IMR-90 (cell line): Measurements from ENCODE around the gene CDK10. TPM values are rescaled to one million over a fixed set of nuclear protein-coding genes. Genes with fewer than 3 reads are reported as not detected.

Source experiments
- ATAC-seq: fragments of 200-7000 bp; cut with Tn5 transposase; 2 replicates; pipeline ENCODE4 v1.9.1; 2020; ENCODE audit warnings: low read depth, mild to moderate bottlenecking, moderate library complexity
- BruUV-seq: library from RNA; stranded (reverse); fragments of 400-500 nt; replicated peaks from 2 replicates; lab custom pipeline; 2021; lab: Mats Ljungman, UMichigan
- CTCF ChIA-PET: fragments of 300-600 bp; formaldehyde crosslinking; extraction: SDS; loops from one replicate; lab custom pipeline; 2021; ENCODE audit warnings: antibody characterized with exemption; lab: Yijun Ruan, JAX
- POLR2A ChIA-PET: fragments of 300-600 bp; sonication (Branson Sonifier 250); formaldehyde crosslinking; loops from one replicate; lab custom pipeline; 2022; ENCODE audit warnings: antibody characterized with exemption; ENCODE audit not compliant: unreplicated experiment; lab: Charles Lee
- DNase-seq: peaks from one replicate; pipeline ENCODE4 v3.0.0; 2013
- H2AFZ ChIP-seq: replicated peaks from 2 replicates; pipeline ENCODE3; 2013; ENCODE audit warnings: low read length, mild to moderate bottlenecking; ENCODE audit not compliant: poor library complexity
- H2AK5ac ChIP-seq: 2 replicates; pipeline ENCODE4 v1.6.1; 2013; ENCODE audit warnings: low read depth, low read length, inconsistent platforms
- H2AK9ac ChIP-seq: replicated peaks from 2 replicates; pipeline ENCODE3; 2013; ENCODE audit warnings: mild to moderate bottlenecking, low read depth, low read length, moderate library complexity; ENCODE audit not compliant: poor library complexity
- H2BK120ac ChIP-seq: 2 replicates; pipeline ENCODE4 v1.6.1; 2013; ENCODE audit warnings: low read depth, low read length, inconsistent platforms
- H2BK15ac ChIP-seq: 3 replicates; pipeline ENCODE4 v1.6.1; 2013; ENCODE audit warnings: low read depth, low read length, inconsistent platforms
- H2BK20ac ChIP-seq: 2 replicates; pipeline ENCODE4 v1.6.1; 2013; ENCODE audit warnings: low read depth, mild to moderate bottlenecking, inconsistent platforms, low read length, moderate library complexity
- H2BK5ac ChIP-seq: 2 replicates; pipeline ENCODE4 v1.6.1; 2013; ENCODE audit warnings: mild to moderate bottlenecking, low read depth, low read length, inconsistent platforms; ENCODE audit not compliant: poor library complexity, severe bottlenecking
- H3K14ac ChIP-seq: replicated peaks from 2 replicates; pipeline ENCODE4 v1.6.1; 2013; ENCODE audit warnings: low read depth, low read length, inconsistent platforms
- H3K18ac ChIP-seq: 2 replicates; pipeline ENCODE4 v1.6.1; 2013; ENCODE audit warnings: low read depth, low read length, control low read depth
- H3K23ac ChIP-seq: 2 replicates; pipeline ENCODE4 v1.6.1; 2013; ENCODE audit warnings: low read depth, low read length, inconsistent platforms
- H3K27ac ChIP-seq: 2 replicates; pipeline ENCODE4 v1.5.1; 2013; ENCODE audit warnings: mild to moderate bottlenecking, control low read depth, low read length; ENCODE audit not compliant: insufficient read depth
- H3K27me3 ChIP-seq: 2 replicates; pipeline ENCODE4 v1.6.1; 2013; ENCODE audit warnings: low read length; ENCODE audit not compliant: control insufficient read depth, insufficient read depth
- H3K36me3 ChIP-seq: 2 replicates; pipeline ENCODE4 v1.6.1; 2013; ENCODE audit warnings: low read length, mixed read lengths; ENCODE audit not compliant: control insufficient read depth, insufficient read depth
- H3K4ac ChIP-seq: 2 replicates; pipeline ENCODE4 v1.6.1; 2013; ENCODE audit warnings: low read depth, low read length, inconsistent platforms
- H3K4me1 ChIP-seq: 2 replicates; pipeline ENCODE4 v1.6.1; 2013; ENCODE audit warnings: low read length, mixed read lengths; ENCODE audit not compliant: control insufficient read depth, insufficient read depth
- H3K4me2 ChIP-seq: 2 replicates; pipeline ENCODE4 v1.6.1; 2013; ENCODE audit warnings: low read depth, mild to moderate bottlenecking, control low read depth, low read length, moderate library complexity
- H3K4me3 ChIP-seq: 2 replicates; pipeline ENCODE4 v1.5.1; 2013; ENCODE audit warnings: low read depth, mild to moderate bottlenecking, control low read depth, low read length, moderate library complexity; ENCODE audit not compliant: insufficient read depth
- H3K56ac ChIP-seq: 2 replicates; pipeline ENCODE4 v1.6.1; 2013; ENCODE audit warnings: low read length, inconsistent platforms; ENCODE audit not compliant: insufficient read depth; ENCODE audit errors: extremely low read depth
- H3K79me1 ChIP-seq, 2 experiments: 2 replicates each; pipeline ENCODE4 v1.6.1; 2013; ENCODE audit warnings: low read length in 2 of 2, inconsistent platforms in 1 of 2, low read depth in 1 of 2
- H3K9ac ChIP-seq: 2 replicates; pipeline ENCODE4 v1.6.1; 2013; ENCODE audit warnings: low read depth, low read length, control low read depth
- H3K9me1 ChIP-seq: 2 replicates; pipeline ENCODE4 v1.6.1; 2013; ENCODE audit warnings: low read length, inconsistent platforms; ENCODE audit not compliant: insufficient read depth
- H3K9me3 ChIP-seq: 2 replicates; pipeline ENCODE4 v1.6.1; 2013; ENCODE audit warnings: low read length; ENCODE audit not compliant: control insufficient read depth, insufficient read depth
- H4K20me1 ChIP-seq: 2 replicates; pipeline ENCODE4 v1.6.1; 2013; ENCODE audit warnings: low read length, inconsistent platforms; ENCODE audit not compliant: insufficient read depth
- H4K5ac ChIP-seq: 2 replicates; pipeline ENCODE4 v1.6.1; 2013; ENCODE audit warnings: mild to moderate bottlenecking, low read depth, low read length, control low read depth
- H4K8ac ChIP-seq, 2 experiments: 2 replicates each; pipeline ENCODE4 v1.6.1; 2013; ENCODE audit warnings: low read depth in 2 of 2, low read length in 2 of 2, control low read depth in 1 of 2, inconsistent platforms in 1 of 2
- H4K91ac ChIP-seq: 2 replicates; pipeline ENCODE4 v1.6.1; 2013; ENCODE audit warnings: low read depth, low read length, inconsistent platforms; ENCODE audit not compliant: insufficient read depth
- BHLHE40 ChIP-seq: fragments of 150-350 bp; IDR thresholded peaks from 2 replicates; pipeline ENCODE4 v1.6.1; 2016; ENCODE audit warnings: mild to moderate bottlenecking, low read depth, low read length
- CEBPB ChIP-seq: IDR thresholded peaks from 2 replicates; pipeline ENCODE4 v1.6.1; 2012; ENCODE audit warnings: low read depth, low read length, improper control_type of control experiment
- CHD1 ChIP-seq: IDR thresholded peaks from 2 replicates; pipeline ENCODE4 v1.6.1; 2012; ENCODE audit warnings: low read depth, low read length, improper control_type of control experiment
- FOS ChIP-seq: fragments of 150-350 bp; IDR thresholded peaks from 2 replicates; pipeline ENCODE4 v1.6.1; 2016; ENCODE audit warnings: low read depth, low read length
- MAFK ChIP-seq: IDR thresholded peaks from 2 replicates; pipeline ENCODE4 v1.6.1; 2012; ENCODE audit warnings: low read depth, low read length, improper control_type of control experiment
- MXI1 ChIP-seq: IDR thresholded peaks from 2 replicates; pipeline ENCODE4 v1.6.1; 2012; ENCODE audit warnings: low read depth, mild to moderate bottlenecking, low read length, moderate library complexity, borderline replicate concordance
- NFE2L2 ChIP-seq: fragments of 150-350 bp; IDR thresholded peaks from 2 replicates; pipeline ENCODE4 v1.6.1; 2016; ENCODE audit warnings: low read depth, mild to moderate bottlenecking, low read length
- POLR2A ChIP-seq: IDR thresholded peaks from 2 replicates; pipeline ENCODE4 v1.6.1; 2012; ENCODE audit warnings: mild to moderate bottlenecking, low read depth, low read length
- RAD21 ChIP-seq: IDR thresholded peaks from 2 replicates; pipeline ENCODE4 v1.6.1; 2012; ENCODE audit warnings: low read length, improper control_type of control experiment
- RCOR1 ChIP-seq: IDR thresholded peaks from 2 replicates; pipeline ENCODE4 v1.6.1; 2012; ENCODE audit warnings: mild to moderate bottlenecking, low read length, improper control_type of control experiment; ENCODE audit not compliant: insufficient replicate concordance
- RFX5 ChIP-seq: IDR thresholded peaks from 2 replicates; pipeline ENCODE4 v1.8.0; 2012; ENCODE audit warnings: low read depth, mild to moderate bottlenecking, low read length, moderate library complexity
- SMC3 ChIP-seq: fragments of 150-350 bp; IDR thresholded peaks from 2 replicates; pipeline ENCODE4 v1.6.1; 2016; ENCODE audit warnings: low read depth, mild to moderate bottlenecking, antibody characterized with exemption, low read length, moderate library complexity
- whole genome bisulfite sequencing, 2 experiments: methylation state at CpG; one replicate each; pipeline versions ENCODE4 v1.1.5 to v1.1.7; 2013; ENCODE audit warnings: missing lambda C conversion rate in 2 of 2; ENCODE audit not compliant: insufficient read length in 1 of 2; ENCODE audit errors: extremely low coverage in 2 of 2; 5-methylcytosine and 5-hydroxymethylcytosine counted together
- dilution Hi-C: fragments of 300-500 bp; cut with HindIII; formaldehyde crosslinking; loops from one replicate; pipeline ENCODE4 v1.14.3; 2018; ENCODE audit warnings: low sequenced_read_pairs; ENCODE audit not compliant: unreplicated experiment
- in situ Hi-C: fragments of 300-500 bp; cut with MboI; formaldehyde crosslinking; loops from 3 replicates; pipeline ENCODE4 v1.14.3; 2019; ENCODE audit warnings: low sequenced_read_pairs, inconsistent platforms, mixed read lengths
- intact Hi-C: fragments of 100-400 bp; cut with micrococcal nuclease; formaldehyde crosslinking; loops from 2 replicates; pipeline ENCODE4 v1.10.0; 2022
- polyA plus RNA-seq, 3 experiments: library from polyadenylated mRNA; depleted of rRNA; stranded (reverse); fragments of >200 nt; gene quantifications; 2 replicates each; pipeline ENCODE4 v1.2.3, GENCODE V29; 2012; ENCODE audit warnings: low replicate concordance in 1 of 3
- total RNA-seq: library from RNA; depleted of rRNA; stranded (reverse); fragments of >200 nt; gene quantifications from 2 replicates; pipeline ENCODE4 v1.2.3, GENCODE V29; 2012
- TF ChIP-seq, protein P1 (sequence below): fragments of 150-350 bp; IDR thresholded peaks from 2 replicates; pipeline ENCODE4 v1.6.1; 2016; ENCODE audit warnings: low read depth, mild to moderate bottlenecking, low read length, moderate library complexity, borderline replicate concordance
- TF ChIP-seq, protein P2 (sequence below): fragments of 150-350 bp; IDR thresholded peaks from 2 replicates; pipeline ENCODE4 v1.6.1; 2017; ENCODE audit warnings: mild to moderate bottlenecking, antibody characterized with exemption, low read length, low read depth

The CDK10 gene
- total and polyA plus RNA-seq, 2 of the 4 experiments (the other 2 are of a cell fraction): 19.5 to 61.8 TPM

- no peaks in the 10 kb centered on the region for H3K4me1 ChIP-seq
- no peak overlapping the region for H3K18ac ChIP-seq
- H2BK5ac ChIP-seq: no peak overlapping the region
- H2AK9ac ChIP-seq: no peak overlapping the region
- ATAC-seq (no peak), DNase-seq (no peak)
- no peak overlapping the region for H3K4ac ChIP-seq
- no CpG with 5 or more reads among the region's 3 CpGs for WGBS, 2 experiments
- intact Hi-C loops (no loop called here), in situ Hi-C loops (no loop called here), dilution Hi-C loops (no loop called here)
- H4K8ac ChIP-seq: no peak overlapping the region
- H4K20me1 ChIP-seq: no peaks in the 10 kb centered on the region; the same call in 1 of the 2 replicates
- H2BK120ac ChIP-seq: no peak overlapping the region
- ChIA-PET CTCF (no interaction called here), POLR2A (no interaction called here)
- H2AFZ ChIP-seq: no peak overlapping the region
- H2BK20ac ChIP-seq: no peak overlapping the region
- H3K9ac ChIP-seq: no peak overlapping the region
- H2AK5ac ChIP-seq: no peak overlapping the region
- H3K14ac ChIP-seq: no peak overlapping the region
- H3K4me2 ChIP-seq: no peak overlapping the region
- H4K91ac ChIP-seq: no peak overlapping the region
- no peaks in the 10 kb centered on the region for H3K27me3 ChIP-seq
- H4K5ac ChIP-seq: no peak overlapping the region
- no peak overlapping the region for H3K23ac ChIP-seq
- peaks cover 8 to 17% of the 10 kb centered on the region in 2 experiments for H3K79me1 ChIP-seq
- H3K9me1 ChIP-seq: no peaks in the 10 kb centered on the region
- H3K4me3 ChIP-seq: no peak overlapping the region
- peaks cover 79% of the 10 kb centered on the region for H3K36me3 ChIP-seq
- H3K56ac ChIP-seq: no peak overlapping the region
- no peak overlapping the region for H2BK15ac ChIP-seq
- no peaks in the 10 kb centered on the region for H3K9me3 ChIP-seq
- no TSS peak for BruUV-seq
- H3K27ac ChIP-seq: no peak overlapping the region
- TF ChIP-seq FOS (no peak), SMC3 (no peak), POLR2A (no peak), CEBPB (no peak), MAFK (no peak), MXI1 (no peak), NFE2L2 (no peak), RFX5 (no peak), CHD1 (no peak), BHLHE40 (no peak), RAD21 (no peak), RCOR1 (no peak)
- TF ChIP-seq, protein P1, sequence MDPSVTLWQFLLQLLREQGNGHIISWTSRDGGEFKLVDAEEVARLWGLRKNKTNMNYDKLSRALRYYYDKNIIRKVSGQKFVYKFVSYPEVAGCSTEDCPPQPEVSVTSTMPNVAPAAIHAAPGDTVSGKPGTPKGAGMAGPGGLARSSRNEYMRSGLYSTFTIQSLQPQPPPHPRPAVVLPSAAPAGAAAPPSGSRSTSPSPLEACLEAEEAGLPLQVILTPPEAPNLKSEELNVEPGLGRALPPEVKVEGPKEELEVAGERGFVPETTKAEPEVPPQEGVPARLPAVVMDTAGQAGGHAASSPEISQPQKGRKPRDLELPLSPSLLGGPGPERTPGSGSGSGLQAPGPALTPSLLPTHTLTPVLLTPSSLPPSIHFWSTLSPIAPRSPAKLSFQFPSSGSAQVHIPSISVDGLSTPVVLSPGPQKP: no peak
- TF ChIP-seq, protein P2, sequence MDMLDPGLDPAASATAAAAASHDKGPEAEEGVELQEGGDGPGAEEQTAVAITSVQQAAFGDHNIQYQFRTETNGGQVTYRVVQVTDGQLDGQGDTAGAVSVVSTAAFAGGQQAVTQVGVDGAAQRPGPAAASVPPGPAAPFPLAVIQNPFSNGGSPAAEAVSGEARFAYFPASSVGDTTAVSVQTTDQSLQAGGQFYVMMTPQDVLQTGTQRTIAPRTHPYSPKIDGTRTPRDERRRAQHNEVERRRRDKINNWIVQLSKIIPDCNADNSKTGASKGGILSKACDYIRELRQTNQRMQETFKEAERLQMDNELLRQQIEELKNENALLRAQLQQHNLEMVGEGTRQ: no peak
These were observed 50.1 kb downstream of the CDK10 start for GRCh38 chr16:89736554-89736953.
